PC-9 (cell line): ENCODE data around the gene C7orf33. TPM values are rescaled to one million over a fixed set of nuclear protein-coding genes. Genes with fewer than 3 reads are reported as not detected.
"Not testable (repeated sequence)": the region's sequence is repeated elsewhere in the genome, so short reads cannot be mapped to it uniquely, and the experiment has no call there.

Source experiments
- BruUV-seq: library from RNA; stranded (reverse); fragments of 400-500 nt; replicated peaks from 2 replicates; lab custom pipeline; 2021; lab: Mats Ljungman, UMichigan
- CTCF ChIA-PET: fragments of 300-600 bp; sonication (Branson Sonifier 250); formaldehyde crosslinking; loops from one replicate; lab custom pipeline; 2022; ENCODE audit warnings: antibody characterized with exemption; lab: Charles Lee
- POLR2A ChIA-PET: fragments of 300-600 bp; sonication (Branson Sonifier 250); formaldehyde crosslinking; loops from one replicate; lab custom pipeline; 2022; ENCODE audit warnings: antibody characterized with exemption; ENCODE audit not compliant: unreplicated experiment; lab: Charles Lee
- DNase-seq, 2 experiments: peaks; one replicate each; pipeline versions ENCODE4 v3.0.0 to v3.0.0-alpha.2; 2015 to 2022; ENCODE audit warnings: mixed read lengths in 1 of 2
- H2AFZ ChIP-seq: fragments of 200-600 bp; sonication (generic); 2 replicates; pipeline ENCODE4 v1.8.1; 2017; ENCODE audit warnings: antibody characterized with exemption
- H3F3A ChIP-seq: fragments of 200-600 bp; sonication (generic); 2 replicates; pipeline ENCODE4 v1.8.1; 2017; ENCODE audit warnings: antibody characterized with exemption, mild to moderate bottlenecking, low read depth; ENCODE audit not compliant: insufficient read depth
- H3K27ac ChIP-seq: fragments of 200-600 bp; sonication (generic); 2 replicates; pipeline ENCODE4 v1.6.1; 2016; ENCODE audit warnings: mixed run types
- H3K27me3 ChIP-seq: fragments of 200-600 bp; sonication (generic); 2 replicates; pipeline ENCODE4 v1.6.1; 2016; ENCODE audit warnings: low read depth, mixed run types; ENCODE audit not compliant: insufficient read depth
- H3K36me3 ChIP-seq: fragments of 200-600 bp; sonication (generic); 2 replicates; pipeline ENCODE4 v1.6.1; 2016; ENCODE audit warnings: low read depth, mixed run types
- H3K4me1 ChIP-seq: fragments of 200-600 bp; sonication (generic); replicated peaks from 2 replicates; pipeline ENCODE4 v1.6.1; 2016; ENCODE audit warnings: mixed run types; ENCODE audit not compliant: insufficient read depth
- H3K4me2 ChIP-seq: fragments of 200-600 bp; sonication (generic); 2 replicates; pipeline ENCODE4 v1.6.1; 2017; ENCODE audit warnings: mixed run types
- H3K4me3 ChIP-seq: fragments of 200-600 bp; sonication (generic); 2 replicates; pipeline ENCODE4 v1.6.1; 2016; ENCODE audit warnings: mixed run types
- H3K79me2 ChIP-seq: fragments of 200-600 bp; sonication (generic); 2 replicates; pipeline ENCODE4 v1.6.1; 2017; ENCODE audit warnings: low read depth, mixed run types
- H3K9me2 ChIP-seq: fragments of 200-600 bp; sonication (generic); 2 replicates; pipeline ENCODE4 v1.8.1; 2017; ENCODE audit warnings: mild to moderate bottlenecking; ENCODE audit not compliant: insufficient read depth
- H3K9me3 ChIP-seq: fragments of 200-600 bp; sonication (generic); 2 replicates; pipeline ENCODE4 v1.8.1; 2016; ENCODE audit warnings: low read depth; ENCODE audit not compliant: insufficient read depth
- H4K20me1 ChIP-seq: fragments of 200-600 bp; sonication (generic); 2 replicates; pipeline ENCODE4 v1.8.1; 2017; ENCODE audit not compliant: insufficient read depth
- EZH2 ChIP-seq: fragments of 200-600 bp; sonication (generic); IDR thresholded peaks from 2 replicates; pipeline ENCODE4 v1.8.0; 2017; ENCODE audit warnings: antibody characterized with exemption, low read depth
- intact Hi-C: fragments of 100-400 bp; cut with micrococcal nuclease; formaldehyde crosslinking; loops from one replicate; pipeline ENCODE4 v1.10.0; 2022; ENCODE audit not compliant: unreplicated experiment
- total RNA-seq: library from RNA; stranded (reverse); gene quantifications from 2 replicates; pipeline ENCODE4 v1.2.3, GENCODE V29; 2021
- TF ChIP-seq, protein P1 (sequence below): fragments of 200-600 bp; sonication (generic); conservative IDR thresholded peaks from 2 replicates; pipeline ENCODE4 v1.6.1; 2017; ENCODE audit warnings: mixed run types, antibody characterized with exemption, mild to moderate bottlenecking, moderate library complexity

C7orf33 gene
- total RNA-seq, 1 experiment from 2014 or later, result not detected

DNA sequence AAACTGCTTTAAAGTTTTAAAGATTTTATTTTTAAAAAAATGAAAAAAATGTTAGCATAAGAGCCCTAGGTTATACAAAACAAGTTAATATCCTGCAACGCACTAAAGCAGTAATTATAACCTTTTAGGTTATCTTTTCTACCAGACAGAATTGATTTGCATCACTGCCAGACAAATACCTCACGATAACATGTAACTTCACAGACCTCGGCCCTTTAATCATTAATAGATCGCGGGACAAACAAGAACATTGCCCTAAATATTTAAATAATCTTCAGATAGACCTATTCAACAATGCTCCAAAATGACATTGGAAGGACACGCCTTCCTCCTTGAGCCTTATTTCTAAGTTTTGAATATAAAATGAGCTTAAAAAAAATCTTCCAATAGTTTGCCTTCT, 23.8 kb upstream of the C7orf33 start:
- no TSS peak for BruUV-seq
- H3K79me2 ChIP-seq, result no peaks in the 10 kb centered on the region
- POLR2A ChIA-PET, result no interaction called here
- H3F3A ChIP-seq, result peaks cover 11% of the 10 kb centered on the region; the same call in 1 of the 2 replicates
- 0 out of 2 replicates have a peak, but pooled peaks cover 9% of the 10 kb centered on the region for H3K4me1 ChIP-seq
- H3K9me2 ChIP-seq, result no peaks in the 10 kb centered on the region
- H4K20me1 ChIP-seq, result no peaks in the 10 kb centered on the region
- no peaks in the 10 kb centered on the region for H3K27me3 ChIP-seq
- no peaks in the 10 kb centered on the region for H3K36me3 ChIP-seq
- TF ChIP-seq, protein P1, sequence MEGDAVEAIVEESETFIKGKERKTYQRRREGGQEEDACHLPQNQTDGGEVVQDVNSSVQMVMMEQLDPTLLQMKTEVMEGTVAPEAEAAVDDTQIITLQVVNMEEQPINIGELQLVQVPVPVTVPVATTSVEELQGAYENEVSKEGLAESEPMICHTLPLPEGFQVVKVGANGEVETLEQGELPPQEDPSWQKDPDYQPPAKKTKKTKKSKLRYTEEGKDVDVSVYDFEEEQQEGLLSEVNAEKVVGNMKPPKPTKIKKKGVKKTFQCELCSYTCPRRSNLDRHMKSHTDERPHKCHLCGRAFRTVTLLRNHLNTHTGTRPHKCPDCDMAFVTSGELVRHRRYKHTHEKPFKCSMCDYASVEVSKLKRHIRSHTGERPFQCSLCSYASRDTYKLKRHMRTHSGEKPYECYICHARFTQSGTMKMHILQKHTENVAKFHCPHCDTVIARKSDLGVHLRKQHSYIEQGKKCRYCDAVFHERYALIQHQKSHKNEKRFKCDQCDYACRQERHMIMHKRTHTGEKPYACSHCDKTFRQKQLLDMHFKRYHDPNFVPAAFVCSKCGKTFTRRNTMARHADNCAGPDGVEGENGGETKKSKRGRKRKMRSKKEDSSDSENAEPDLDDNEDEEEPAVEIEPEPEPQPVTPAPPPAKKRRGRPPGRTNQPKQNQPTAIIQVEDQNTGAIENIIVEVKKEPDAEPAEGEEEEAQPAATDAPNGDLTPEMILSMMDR, result no peak
- TF ChIP-seq EZH2, result no peak
- no peak overlapping the region for H3K27ac ChIP-seq
- H2AFZ ChIP-seq, result no peak overlapping the region
- no peak overlapping the region for H3K4me2 ChIP-seq
- intact Hi-C loops, result no loop called here
- DNase-seq, result no peak
- no peaks in the 10 kb centered on the region for H3K9me3 ChIP-seq
- H3K4me3 ChIP-seq, result no peak overlapping the region
- CTCF ChIA-PET, result no interaction called here

DNA sequence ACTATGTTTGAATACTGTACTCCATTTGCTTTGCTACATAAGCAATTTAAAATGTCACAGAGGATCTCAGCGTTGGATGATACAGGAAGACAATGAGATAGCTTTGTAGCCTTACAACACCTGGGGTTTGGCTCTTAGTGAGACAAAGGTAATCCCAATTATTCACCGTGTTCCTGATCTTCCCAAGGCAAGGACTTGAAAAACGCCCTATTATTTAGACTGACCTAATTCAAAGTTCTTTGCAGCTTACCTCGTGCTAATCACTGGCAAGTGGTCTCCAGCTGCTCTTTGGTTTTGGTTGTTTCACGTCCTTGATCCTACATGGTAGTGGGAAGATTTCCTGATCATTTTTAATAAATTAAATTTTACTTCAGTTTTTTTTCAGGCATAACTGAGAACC, 23.0 kb upstream of the C7orf33 start:
- Histone ChIP-seq H3K36me3 (no peaks in the 10 kb centered on the region), H3F3A (peaks cover 11% of the 10 kb centered on the region; the same call in 1 of the 2 replicates), H3K9me3 (no peaks in the 10 kb centered on the region), H2AFZ (no peak overlapping the region), H3K4me3 (no peak overlapping the region), H3K9me2 (no peaks in the 10 kb centered on the region), H3K79me2 (no peaks in the 10 kb centered on the region), H3K4me2 (no peak overlapping the region), H3K27ac (no peak overlapping the region), H3K27me3 (no peaks in the 10 kb centered on the region), H4K20me1 (no peaks in the 10 kb centered on the region), H3K4me1 (0 out of 2 replicates have a peak, but pooled peaks cover 9% of the 10 kb centered on the region)
- no TSS peak for BruUV-seq
- ChIA-PET CTCF (no interaction called here), POLR2A (no interaction called here)
- intact Hi-C loops, result no loop called here
- TF ChIP-seq EZH2, result no peak
- TF ChIP-seq, protein P1, result no peak
- DNase-seq, result no peak

DNA sequence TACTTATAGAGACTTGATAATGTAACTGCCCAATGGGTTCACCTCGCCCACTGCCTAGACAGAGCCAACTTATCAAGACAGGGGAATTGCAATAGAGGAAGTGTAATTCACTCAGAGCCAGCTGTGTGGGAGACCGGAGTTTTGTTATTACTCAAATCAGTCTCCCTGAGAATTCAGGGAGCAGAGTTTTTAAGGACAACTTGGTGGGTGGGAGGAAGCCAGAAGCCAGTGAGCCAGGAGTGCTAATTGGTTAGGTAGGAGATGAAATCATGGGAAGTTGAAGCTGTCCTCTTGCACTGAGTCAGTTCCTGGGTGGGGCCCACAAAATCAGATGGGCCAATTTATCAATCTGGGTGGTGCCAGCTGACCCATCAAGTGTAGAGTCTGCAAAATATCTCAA, 20.1 kb upstream of the C7orf33 start:
- no TSS peak for BruUV-seq

DNA sequence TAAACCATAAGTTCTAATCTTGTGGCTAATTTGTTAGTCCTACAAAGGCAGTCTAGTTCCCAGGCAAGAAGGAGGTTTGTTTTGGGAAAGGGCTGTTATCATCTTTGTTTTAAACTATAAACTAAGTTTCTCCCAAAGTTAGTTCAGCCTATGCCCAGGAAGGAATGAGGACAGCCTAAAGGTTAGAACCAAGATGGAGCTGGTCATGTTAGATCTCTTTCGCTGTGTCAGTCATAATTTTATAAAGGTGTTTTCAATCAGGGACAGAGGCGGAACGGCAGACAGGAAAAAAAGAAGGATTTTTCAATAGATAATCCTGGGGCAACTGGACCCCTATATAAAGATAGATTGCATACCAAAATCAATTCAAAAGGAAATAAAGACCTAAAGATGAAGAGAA, 19.6 kb upstream of the C7orf33 start:
- intact Hi-C loops, POLR2A ChIA-PET, H3K4me3 ChIP-seq, H3K9me2 ChIP-seq, CTCF ChIA-PET, H3K4me2 ChIP-seq, H3F3A ChIP-seq, H3K36me3 ChIP-seq, DNase-seq, H4K20me1 ChIP-seq, H3K9me3 ChIP-seq, BruUV-seq, H3K27ac ChIP-seq, H3K27me3 ChIP-seq, H3K4me1 ChIP-seq, H2AFZ ChIP-seq, H3K79me2 ChIP-seq: not testable (repeated sequence)

More for the DNA sequence above, 20.1 kb upstream of the C7orf33 start:
- POLR2A ChIA-PET, result no interaction called here
- Histone ChIP-seq H3K27ac (no peak overlapping the region), H3F3A (no peaks in the 10 kb centered on the region), H3K36me3 (no peaks in the 10 kb centered on the region), H3K9me3 (no peaks in the 10 kb centered on the region), H3K9me2 (no peaks in the 10 kb centered on the region), H3K4me2 (no peak overlapping the region), H3K4me3 (no peak overlapping the region), H3K27me3 (no peaks in the 10 kb centered on the region), H4K20me1 (no peaks in the 10 kb centered on the region), H2AFZ (no peak overlapping the region), H3K4me1 (no peaks in the 10 kb centered on the region), H3K79me2 (no peaks in the 10 kb centered on the region)
- intact Hi-C loops, result no loop called here
- CTCF ChIA-PET, result no interaction called here
- no peak for DNase-seq
- TF ChIP-seq EZH2, result no peak
